Ascending aorta (tissue), 2 donors: ENCODE measurements around the gene GRIK2. TPM values are rescaled to one million over a fixed set of nuclear protein-coding genes. Genes with fewer than 3 reads are reported as not detected.

Experiments used
- DNase-seq, 2 donors: peaks; one replicate each; pipeline ENCODE4 v3.0.0-alpha.2; 2019; ENCODE audit warnings: low spot score in 2 of 2
- H3K27ac ChIP-seq, 2 donors: fragments of 200-600 bp; sonication (generic); one replicate each; pipeline ENCODE4 v1.5.1; 2016 to 2017; ENCODE audit warnings: mild to moderate bottlenecking in 1 of 2
- H3K27me3 ChIP-seq: fragments of 200-600 bp; sonication (generic); one replicate; pipeline ENCODE4 v1.5.1; 2017
- H3K36me3 ChIP-seq, 2 donors: fragments of 200-600 bp; sonication (generic); one replicate each; pipeline ENCODE4 v1.5.1; 2016
- H3K4me1 ChIP-seq, 2 donors: fragments of 200-600 bp; sonication (generic); one replicate each; pipeline ENCODE4 v1.5.1; 2016 to 2017; ENCODE audit warnings: mild to moderate bottlenecking in 1 of 2
- H3K4me3 ChIP-seq, 2 donors: fragments of 200-600 bp; sonication (generic); one replicate each; pipeline ENCODE4 v1.5.1; 2016 to 2017; ENCODE audit warnings: mild to moderate bottlenecking in 1 of 2
- H3K9me3 ChIP-seq, 2 donors: fragments of 200-600 bp; sonication (generic); one replicate each; pipeline ENCODE4 v1.5.1; 2016
- CTCF ChIP-seq, 3 experiments: fragments of 200-600 bp in 2 of 3; fragments of 450-650 bp in 1 of 3; sonication (generic) in 2 of 3; IDR thresholded peaks; one replicate each; pipeline ENCODE4 v1.5.1; 2016 to 2019; ENCODE audit warnings: antibody characterized with exemption in 3 of 3, mild to moderate bottlenecking in 1 of 3, moderate library complexity in 1 of 3
- intact Hi-C: fragments of 100-400 bp; cut with DNase I; formaldehyde crosslinking; loops from one replicate; pipeline ENCODE4 v1.15.1; 2023
- total RNA-seq: library from RNA; depleted of rRNA; stranded (reverse); fragments of >200 nt; gene quantifications from one replicate; pipeline ENCODE4 v1.1.0, GENCODE V29; 2016

GRIK2 gene
- total RNA-seq, 1 donor from 2014 or later, result not detected

DNA sequence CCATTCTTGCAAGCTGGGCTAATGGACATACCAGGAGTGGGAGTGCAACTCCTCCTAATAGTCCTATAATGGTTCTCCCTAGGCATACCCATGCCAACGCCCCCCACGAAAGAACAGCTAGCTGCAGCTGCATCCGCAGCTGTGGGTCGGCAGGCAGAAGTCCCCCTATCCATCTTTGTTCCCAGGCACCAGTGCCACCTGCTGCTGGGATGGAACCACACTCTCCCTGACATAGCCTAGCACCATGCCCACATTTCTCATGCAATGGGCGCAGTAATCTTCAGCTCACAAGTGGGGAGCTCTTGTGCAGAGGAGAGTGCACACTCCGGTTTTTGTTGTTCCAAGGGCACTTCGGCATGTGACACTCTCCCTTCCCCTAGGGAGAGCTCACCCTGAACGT, 567.8 kb downstream of the GRIK2 start:
- no peak for TF ChIP-seq CTCF (IDR thresholded peaks at IDR 0.05)
- no peak for DNase-seq
- intact Hi-C loops, result no loop called here
- Histone ChIP-seq H3K9me3 (no peaks in the 10 kb centered on the region), H3K27me3 (no peaks in the 10 kb centered on the region), H3K27ac (no peak overlapping the region), H3K4me1 (no peaks in the 10 kb centered on the region), H3K36me3 (no peaks in the 10 kb centered on the region), H3K4me3 (no peak overlapping the region)

DNA sequence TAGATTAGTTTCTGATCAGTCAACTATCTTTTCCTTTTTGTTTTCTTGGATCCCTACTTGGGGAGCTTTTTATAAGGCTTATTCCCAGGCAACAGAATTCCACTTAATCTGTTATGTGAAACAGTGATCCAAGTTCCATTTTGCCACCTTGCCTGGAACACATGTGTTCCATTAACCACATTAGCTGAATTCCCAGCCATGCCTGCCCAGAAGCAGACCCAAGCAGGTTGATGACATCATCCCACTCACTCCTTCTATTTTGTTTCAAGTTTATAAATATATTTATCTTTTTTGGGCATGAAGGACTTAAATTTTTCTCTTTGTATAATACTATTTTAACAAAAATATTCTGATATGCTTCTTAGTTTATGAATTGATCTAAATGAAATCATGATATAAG, 587.4 kb downstream of the GRIK2 start:
- no peak overlapping the region for H3K27ac ChIP-seq

GRCh38 chr6:101986476-101986875, 593.0 kb downstream of the GRIK2 start:
- Histone ChIP-seq H3K4me1 (no peaks in the 10 kb centered on the region), H3K27ac (no peak overlapping the region), H3K4me3 (no peak overlapping the region), H3K36me3 (no peaks in the 10 kb centered on the region), H3K27me3 (no peaks in the 10 kb centered on the region), H3K9me3 (no peaks in the 10 kb centered on the region)
- no peak for TF ChIP-seq CTCF (IDR thresholded peaks at IDR 0.05)
- DNase-seq, result no peak
- intact Hi-C loops, result no loop called here

More for the DNA sequence above, 587.4 kb downstream of the GRIK2 start:
- intact Hi-C loops, result no loop called here
- no peak overlapping the region for H3K4me3 ChIP-seq
- H3K36me3 ChIP-seq, result no peaks in the 10 kb centered on the region
- no peak for TF ChIP-seq CTCF (IDR thresholded peaks at IDR 0.05)
- no peak for DNase-seq
- H3K4me1 ChIP-seq, result no peaks in the 10 kb centered on the region
- H3K27me3 ChIP-seq, result no peaks in the 10 kb centered on the region
- H3K9me3 ChIP-seq, result no peaks in the 10 kb centered on the region

- no peak for TF ChIP-seq CTCF (IDR thresholded peaks at IDR 0.05)
- Histone ChIP-seq H3K27me3 (no peaks in the 10 kb centered on the region), H3K4me3 (no peak overlapping the region), H3K36me3 (no peaks in the 10 kb centered on the region), H3K4me1 (no peaks in the 10 kb centered on the region), H3K9me3 (no peaks in the 10 kb centered on the region), H3K27ac (no peak overlapping the region)
- no peak for DNase-seq
- intact Hi-C loops, result no loop called here
Measured at GRCh38 chr6:101992286-101992685, 598.8 kb downstream of the GRIK2 start.

DNA sequence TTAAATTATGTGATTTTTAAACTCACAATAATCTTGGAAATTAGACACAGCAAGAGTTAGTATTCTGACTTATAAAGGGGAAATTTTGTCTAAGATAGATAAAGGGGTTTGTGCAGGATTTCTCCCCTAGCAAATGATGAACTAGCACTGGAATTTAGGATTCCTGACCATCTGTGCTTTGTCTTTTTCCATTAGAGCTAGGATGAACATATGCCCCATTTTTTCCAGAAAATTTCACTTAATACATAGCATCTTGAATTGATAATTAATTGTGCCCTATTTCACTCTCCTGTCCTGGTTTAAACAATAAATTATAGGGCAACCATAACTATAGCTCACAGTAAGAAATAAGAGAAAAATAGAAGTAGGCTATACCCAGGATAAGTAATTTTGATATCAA, 601.0 kb downstream of the GRIK2 start:
- no peak overlapping the region for H3K27ac ChIP-seq
- no peaks in the 10 kb centered on the region for H3K27me3 ChIP-seq
- H3K9me3 ChIP-seq, result no peaks in the 10 kb centered on the region
- no peak for DNase-seq
- intact Hi-C loops, result no loop called here
- H3K4me1 ChIP-seq, result no peaks in the 10 kb centered on the region
- no peaks in the 10 kb centered on the region for H3K36me3 ChIP-seq
- no peak for TF ChIP-seq CTCF (IDR thresholded peaks at IDR 0.05)
- no peak overlapping the region for H3K4me3 ChIP-seq

DNA sequence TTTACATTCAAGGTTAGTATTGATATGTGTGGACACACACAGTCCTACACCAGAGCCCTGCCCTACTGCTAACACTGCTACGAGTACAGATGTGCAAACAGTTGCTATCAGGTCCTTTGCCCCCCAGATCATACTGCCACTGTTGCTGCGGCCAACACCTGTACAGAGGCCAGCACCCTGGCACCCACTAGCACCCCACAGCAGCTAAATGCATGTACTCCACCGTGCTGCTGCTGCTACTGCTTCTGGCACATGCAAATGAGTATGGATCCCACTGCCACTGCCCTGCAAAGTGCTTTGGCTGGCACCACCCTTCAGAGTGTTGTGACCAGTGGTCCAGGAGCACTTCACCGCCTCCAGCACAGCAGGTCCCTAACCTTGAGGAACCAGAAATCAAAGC, 621.9 kb downstream of the GRIK2 start:
- DNase-seq, result no peak
- TF ChIP-seq CTCF (IDR thresholded peaks at IDR 0.05), result no peak
- no peaks in the 10 kb centered on the region for H3K9me3 ChIP-seq
- no peak overlapping the region for H3K27ac ChIP-seq
- intact Hi-C loops, result no loop called here
- no peaks in the 10 kb centered on the region for H3K36me3 ChIP-seq
- no peaks in the 10 kb centered on the region for H3K4me1 ChIP-seq
- no peak overlapping the region for H3K4me3 ChIP-seq
- H3K27me3 ChIP-seq, result no peaks in the 10 kb centered on the region
